T-helper 17 cell (primary cell): ENCODE data around the gene THUMPD1. TPM values are rescaled to one million over a fixed set of nuclear protein-coding genes. Genes with fewer than 3 reads are reported as not detected.
"Not testable (repeated sequence)": the region's sequence is repeated elsewhere in the genome, so short reads cannot be mapped to it uniquely, and the experiment has no call there.

Experiments
- ATAC-seq: fragments of 150-1000 bp; cut with Tn5 transposase; 2 replicates; pipeline ENCODE4 v1.10.0; 2021; ENCODE audit warnings: mild to moderate bottlenecking, moderate library complexity
- DNase-seq, 3 donors: peaks; one replicate each; pipeline versions ENCODE4 v3.0.0 to v3.0.0-alpha.2; 2020 to 2021
- H3K9me3 ChIP-seq: one replicate; pipeline ENCODE4 v1.7.0; 2013; ENCODE audit warnings: low read length, mild to moderate bottlenecking; ENCODE audit not compliant: control insufficient read depth, poor library complexity, severe bottlenecking
- H3K27ac Mint-ChIP-seq: one replicate; pipeline ENCODE4 v1.8.0; 2022; ENCODE audit warnings: mild to moderate bottlenecking, moderate library complexity, mixed read lengths
- H3K27me3 Mint-ChIP-seq: one replicate; pipeline ENCODE4 v1.8.0; 2022; ENCODE audit warnings: mixed read lengths
- H3K36me3 Mint-ChIP-seq: one replicate; pipeline ENCODE4 v1.8.0; 2022; ENCODE audit warnings: low read depth, mixed read lengths
- H3K4me1 Mint-ChIP-seq: one replicate; pipeline ENCODE4 v1.8.0; 2022; ENCODE audit warnings: mild to moderate bottlenecking, mixed read lengths
- H3K4me3 Mint-ChIP-seq: one replicate; pipeline ENCODE4 v1.8.0; 2022; ENCODE audit warnings: mild to moderate bottlenecking, moderate library complexity, mixed read lengths
- total RNA-seq, 4 donors: library from RNA in 2 of 4; stranded (reverse) in 2 of 4; gene quantifications; one replicate each; pipeline ENCODE4 v1.2.3 and lab custom pipeline; 2022 to 2026

Gene THUMPD1
- total RNA-seq (10 to 100 TPM; 82.9 to 87.0 TPM), total RNA-seq (lab: John Stamatoyannopoulos, UW) (173 to 203 reads per million in 2 donors)

DNA sequence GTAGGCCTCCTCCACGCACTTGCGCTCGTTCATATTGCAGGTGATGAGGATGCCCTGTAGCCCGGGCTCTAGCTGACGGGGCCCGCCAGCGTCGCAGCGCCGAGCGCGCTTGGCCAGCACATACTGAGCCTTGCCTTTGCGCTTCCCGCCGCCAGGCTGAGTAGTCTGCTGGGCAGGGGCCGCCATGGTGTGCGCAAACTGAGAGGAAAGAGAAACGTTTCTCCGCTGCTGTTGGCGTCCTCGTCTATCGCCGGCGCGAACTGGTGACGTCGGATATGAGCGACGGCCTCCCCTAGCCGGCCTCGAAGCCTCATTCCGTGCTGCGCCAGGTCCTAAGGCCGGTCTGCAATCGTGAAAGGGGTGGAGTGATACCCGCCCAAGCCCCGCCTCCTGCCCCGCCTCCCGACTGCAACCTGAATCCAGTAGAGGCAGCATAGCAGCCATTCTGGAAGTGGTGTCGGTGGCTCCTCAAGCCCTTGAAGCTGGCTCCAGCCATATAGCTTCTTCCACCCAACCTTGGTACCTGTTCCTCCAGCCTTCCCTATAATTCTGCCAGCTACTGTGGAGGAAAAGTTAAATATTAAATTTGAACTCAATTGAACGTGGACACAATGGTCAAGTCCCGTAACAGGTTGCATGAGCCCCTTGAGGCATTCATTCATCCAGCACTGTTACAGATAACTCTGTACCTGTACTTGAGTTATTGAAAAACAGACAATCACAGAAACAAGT is at the start of gene THUMPD1:
THUMPD1 (minus strand) TSS at position 265 of the 732 bp plus-strand sequence; CDS start at position 186, 79 bp downstream.
- no peaks in the 10 kb centered on the region for H3K9me3 ChIP-seq
- peak within 1 kb of the TSS; percentile 91 for H3K27ac Mint-ChIP-seq
- peaks cover 23% of the 10 kb centered on the region for H3K4me1 Mint-ChIP-seq
- peaks cover 4% of the 10 kb centered on the region for H3K36me3 Mint-ChIP-seq
- H3K27me3 Mint-ChIP-seq: no peaks in the 10 kb centered on the region
- DNase-seq: peak; percentile 91 to 96 (median 94)
- ATAC-seq: peak; percentile 94
- peak within 1 kb of the TSS; percentile 95 for H3K4me3 Mint-ChIP-seq

- Mint-ChIP-seq H3K36me3 (no peaks in the 10 kb centered on the region), H3K27ac (no peak overlapping the region), H3K4me1 (no peaks in the 10 kb centered on the region), H3K27me3 (no peaks in the 10 kb centered on the region), H3K4me3 (no peak overlapping the region)
- no peak for DNase-seq
- ATAC-seq: no peak
- no peaks in the 10 kb centered on the region for H3K9me3 ChIP-seq
These were observed 47.5 kb upstream of the THUMPD1 start for GRCh38 chr16:20789130-20789529.

GRCh38 chr16:20784204-20784603 is 42.6 kb upstream of the THUMPD1 start:
- Mint-ChIP-seq H3K4me1 (no peaks in the 10 kb centered on the region), H3K27me3 (no peaks in the 10 kb centered on the region), H3K36me3 (no peaks in the 10 kb centered on the region), H3K4me3 (no peak overlapping the region), H3K27ac (no peak overlapping the region)
- no peaks in the 10 kb centered on the region for H3K9me3 ChIP-seq
- no peak for ATAC-seq
- DNase-seq: no peak

- no peak for DNase-seq
- Mint-ChIP-seq H3K4me1 (no peaks in the 10 kb centered on the region), H3K4me3 (no peak overlapping the region), H3K27me3 (no peaks in the 10 kb centered on the region), H3K36me3 (peaks cover 2% of the 10 kb centered on the region), H3K27ac (no peak overlapping the region)
- H3K9me3 ChIP-seq: no peaks in the 10 kb centered on the region
- ATAC-seq: no peak
These were observed 40.9 kb upstream of the THUMPD1 start for GRCh38 chr16:20782470-20782869.

GRCh38 chr16:20781697-20782096 is 40.1 kb upstream of the THUMPD1 start:
- ATAC-seq (no peak), DNase-seq (no peak)
- no peak overlapping the region for H3K27ac Mint-ChIP-seq
- no peak overlapping the region for H3K4me3 Mint-ChIP-seq
- no peaks in the 10 kb centered on the region for H3K4me1 Mint-ChIP-seq
- no peaks in the 10 kb centered on the region for H3K27me3 Mint-ChIP-seq
- H3K36me3 Mint-ChIP-seq: peaks cover 3% of the 10 kb centered on the region
- H3K9me3 ChIP-seq: no peaks in the 10 kb centered on the region

DNA sequence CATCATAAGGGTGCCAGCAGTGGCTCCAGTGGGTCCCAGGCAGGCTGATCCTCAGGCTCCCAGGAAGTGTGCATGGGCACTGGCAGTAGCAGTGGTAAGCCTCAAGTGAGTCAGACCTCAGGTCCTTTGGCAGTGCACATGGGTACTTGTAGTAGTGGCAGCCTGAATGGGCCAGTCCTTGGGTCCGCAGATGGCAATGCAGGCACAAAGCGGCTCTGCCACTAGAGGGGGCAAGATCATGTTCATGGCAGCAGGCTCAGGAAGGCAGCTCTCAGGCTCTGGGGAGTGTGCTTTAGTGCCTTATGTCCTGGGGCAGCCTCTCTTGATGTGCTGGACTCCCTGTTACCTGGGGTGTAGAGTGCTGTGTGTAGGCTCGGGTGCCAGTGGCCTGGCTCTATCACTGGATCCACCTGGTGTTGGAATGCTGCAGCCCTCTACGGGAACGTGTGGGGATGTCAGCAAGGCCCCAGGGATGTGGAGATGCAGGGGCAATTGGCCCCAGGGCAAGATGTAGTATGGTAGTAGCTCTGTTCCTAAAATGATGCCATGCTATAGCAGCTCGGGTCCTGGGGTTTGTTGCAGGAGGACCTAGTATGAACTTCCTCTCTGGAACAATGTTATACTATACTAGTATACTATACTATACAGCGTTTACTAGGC is 33.2 kb upstream of the THUMPD1 start:
- Mint-ChIP-seq H3K27ac (no peak overlapping the region), H3K4me3 (no peak overlapping the region), H3K4me1 (peaks cover 10% of the 10 kb centered on the region), H3K27me3 (no peaks in the 10 kb centered on the region), H3K36me3 (peaks cover 5% of the 10 kb centered on the region)
- DNase-seq (peak; percentile 13 to 33 (median 17)), ATAC-seq (peak; percentile 59)
- H3K9me3 ChIP-seq: no peaks in the 10 kb centered on the region

DNA sequence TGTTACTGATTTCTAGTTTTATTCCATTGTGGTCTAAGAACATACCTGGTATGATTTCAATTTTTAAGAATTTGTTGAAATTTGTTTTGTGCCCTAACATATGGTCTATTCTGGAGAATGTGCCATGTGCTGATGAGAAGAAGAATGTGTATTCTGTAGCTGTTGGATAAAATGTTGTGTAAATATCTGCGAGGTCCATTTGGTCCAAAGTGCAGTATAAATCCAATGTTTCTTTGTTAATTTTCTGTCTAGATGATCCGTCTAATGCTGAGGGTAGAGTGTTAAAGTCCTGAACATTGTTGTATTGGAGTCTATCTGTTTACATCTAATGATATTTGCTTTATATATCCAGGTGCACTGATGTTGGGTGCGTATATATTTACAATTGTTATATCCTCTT is 32.1 kb upstream of the THUMPD1 start:
- ATAC-seq (no peak), DNase-seq (no peak)
- no peaks in the 10 kb centered on the region for H3K27me3 Mint-ChIP-seq
- H3K9me3 ChIP-seq: no peaks in the 10 kb centered on the region
- peaks cover 10% of the 10 kb centered on the region for H3K4me1 Mint-ChIP-seq
- H3K27ac Mint-ChIP-seq: no peak overlapping the region
- no peak overlapping the region for H3K4me3 Mint-ChIP-seq
- peaks cover 5% of the 10 kb centered on the region for H3K36me3 Mint-ChIP-seq

GRCh38 chr16:20768818-20769217 is 27.2 kb upstream of the THUMPD1 start:
- H3K9me3 ChIP-seq: no peaks in the 10 kb centered on the region
- Mint-ChIP-seq H3K36me3 (peaks cover 2% of the 10 kb centered on the region), H3K27ac (no peak overlapping the region), H3K4me3 (no peak overlapping the region), H3K27me3 (no peaks in the 10 kb centered on the region), H3K4me1 (peaks cover 17% of the 10 kb centered on the region)
- ATAC-seq (no peak), DNase-seq (no peak)

GRCh38 chr16:20768121-20768520 is 26.5 kb upstream of the THUMPD1 start:
- DNase-seq (no peak), ATAC-seq (no peak)
- H3K4me1 Mint-ChIP-seq: peaks cover 20% of the 10 kb centered on the region

GRCh38 chr16:20767577-20767976 is 26.0 kb upstream of the THUMPD1 start:
- Mint-ChIP-seq H3K4me1 (peaks cover 22% of the 10 kb centered on the region), H3K4me3 (no peak overlapping the region), H3K27ac (no peak overlapping the region), H3K36me3 (peaks cover 2% of the 10 kb centered on the region), H3K27me3 (no peaks in the 10 kb centered on the region)
- DNase-seq (no peak), ATAC-seq (no peak)
- H3K9me3 ChIP-seq: no peaks in the 10 kb centered on the region

More at GRCh38 chr16:20768121-20768520, 26.5 kb upstream of the THUMPD1 start:
- no peaks in the 10 kb centered on the region for H3K27me3 Mint-ChIP-seq
- no peak overlapping the region for H3K27ac Mint-ChIP-seq
- no peaks in the 10 kb centered on the region for H3K9me3 ChIP-seq
- H3K4me3 Mint-ChIP-seq: no peak overlapping the region
- peaks cover 2% of the 10 kb centered on the region for H3K36me3 Mint-ChIP-seq

GRCh38 chr16:20766294-20766693 is 24.7 kb upstream of the THUMPD1 start:
- Mint-ChIP-seq H3K36me3 (no peaks in the 10 kb centered on the region), H3K4me1 (peaks cover 20% of the 10 kb centered on the region), H3K27ac (no peak overlapping the region), H3K4me3 (no peak overlapping the region), H3K27me3 (no peaks in the 10 kb centered on the region)
- DNase-seq (no peak), ATAC-seq (no peak)
- no peaks in the 10 kb centered on the region for H3K9me3 ChIP-seq

GRCh38 chr16:20765732-20766131 is 24.1 kb upstream of the THUMPD1 start:
- H3K27me3 Mint-ChIP-seq: no peaks in the 10 kb centered on the region
- H3K27ac Mint-ChIP-seq: no peak overlapping the region
- no peaks in the 10 kb centered on the region for H3K36me3 Mint-ChIP-seq
- ATAC-seq (no peak), DNase-seq (no peak)
- peaks cover 20% of the 10 kb centered on the region for H3K4me1 Mint-ChIP-seq
- H3K4me3 Mint-ChIP-seq: no peak overlapping the region
- H3K9me3 ChIP-seq: no peaks in the 10 kb centered on the region

DNA sequence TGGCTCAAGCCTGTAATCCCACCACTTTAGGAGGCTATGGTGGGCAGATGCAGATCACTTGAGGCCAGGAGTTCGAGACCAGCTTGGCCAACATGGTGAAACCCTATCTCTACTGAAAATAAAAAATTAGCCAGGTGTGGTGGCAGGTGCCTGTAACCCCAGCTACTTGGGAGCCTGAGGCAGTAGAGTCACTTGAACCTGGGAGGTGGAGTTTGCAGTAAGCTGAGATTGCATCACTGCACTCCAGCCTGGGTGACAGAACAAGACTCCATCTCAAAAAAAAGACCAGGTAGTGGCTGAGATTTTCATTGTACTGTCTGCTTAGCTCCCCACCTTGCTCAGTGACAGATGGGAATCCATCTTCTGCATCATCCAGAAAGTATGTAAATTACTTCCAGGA is 22.8 kb upstream of the THUMPD1 start:
- not testable (repeated sequence) for H3K4me3 Mint-ChIP-seq, H3K27me3 Mint-ChIP-seq
- peaks cover 17% of the 10 kb centered on the region for H3K4me1 Mint-ChIP-seq

More for the DNA sequence above, 22.8 kb upstream of the THUMPD1 start:
- H3K27ac Mint-ChIP-seq: peak overlapping the region; percentile 90
- DNase-seq, H3K9me3 ChIP-seq, H3K36me3 Mint-ChIP-seq, ATAC-seq: not testable (repeated sequence)
